Non-pigmented ciliary epithelial cell (primary cell): Measurements from ENCODE around the gene COG6.

Experiments used
- DNase-seq: peaks from one replicate; pipeline ENCODE4 v3.0.0-alpha.2; 2010; ENCODE audit warnings: low read depth

Gene COG6

DNA sequence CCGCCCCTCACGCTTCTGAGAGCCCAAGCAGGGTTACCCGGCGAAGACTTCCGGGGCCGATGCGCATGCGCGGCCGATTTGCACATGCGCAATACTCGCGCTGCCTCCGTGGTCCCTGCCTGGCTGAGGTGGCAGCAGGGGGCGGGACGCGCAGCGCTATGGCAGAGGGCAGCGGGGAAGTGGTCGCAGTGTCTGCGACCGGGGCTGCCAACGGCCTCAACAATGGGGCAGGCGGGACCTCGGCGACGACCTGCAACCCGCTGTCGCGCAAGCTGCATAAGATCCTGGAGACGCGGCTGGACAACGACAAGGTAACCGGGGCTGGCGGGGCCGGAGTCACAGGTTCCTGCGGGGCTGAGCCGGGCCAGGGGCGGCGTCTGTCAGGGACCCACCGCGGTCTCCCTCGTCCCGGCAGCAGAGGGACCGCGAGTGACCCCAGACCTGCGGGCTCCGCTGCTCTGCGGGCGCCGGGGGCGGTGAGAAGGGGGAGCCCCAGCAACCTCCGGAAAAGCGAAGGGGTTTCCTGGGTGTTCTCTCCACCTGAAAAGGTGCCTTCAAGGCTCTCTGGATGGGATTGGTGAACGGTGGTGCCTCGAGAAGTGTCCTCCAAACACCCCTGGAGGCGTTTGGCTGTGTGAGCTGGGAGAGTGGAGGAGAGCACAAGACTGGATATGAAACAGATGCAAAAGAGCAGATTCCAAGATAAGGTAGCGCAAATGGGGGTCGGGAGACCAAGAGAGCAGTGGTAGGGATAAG, at the start of gene COG6:
Gene COG6 (plus strand): TSS at position 94 of the 756 bp plus-strand sequence. CDS start 65 bp downstream, at position 159.
- DNase-seq = peak; percentile 20

DNA sequence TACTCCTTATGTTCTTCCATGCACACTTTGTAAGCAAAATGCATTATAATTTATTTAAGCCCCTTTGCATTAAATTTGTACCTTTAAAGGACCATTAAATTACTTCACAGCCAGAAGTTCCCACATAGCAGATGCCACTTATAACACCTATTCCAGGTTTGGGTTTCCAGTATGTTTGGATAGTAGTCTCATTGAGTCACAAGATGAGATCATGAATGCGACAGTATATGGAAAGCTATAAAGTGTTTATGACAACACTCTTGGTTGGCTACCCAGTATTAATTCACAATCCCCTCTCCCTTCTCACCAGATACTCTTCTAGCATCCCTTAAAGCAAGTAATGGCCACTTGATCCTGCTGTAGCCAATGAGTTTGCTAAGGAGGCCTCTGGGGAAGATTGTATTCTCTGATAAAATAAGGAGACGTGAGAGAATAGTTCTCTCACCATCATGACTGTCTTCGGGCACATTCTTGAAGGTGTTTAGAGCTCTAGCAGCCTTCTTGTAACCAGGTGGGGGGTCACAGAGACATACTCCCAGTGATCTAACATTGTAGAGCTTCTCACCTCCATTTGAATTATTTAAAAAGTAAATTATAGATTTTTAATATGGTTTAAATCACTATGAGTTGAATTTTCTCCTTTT, 49.7 kb upstream of the COG6 start:
- DNase-seq = no peak

- no peak for DNase-seq
These were observed 47.6 kb upstream of the COG6 start for GRCh38 chr13:39607876-39608275.

- no peak for DNase-seq
These were observed 43.3 kb upstream of the COG6 start for GRCh38 chr13:39612023-39612637.

DNA sequence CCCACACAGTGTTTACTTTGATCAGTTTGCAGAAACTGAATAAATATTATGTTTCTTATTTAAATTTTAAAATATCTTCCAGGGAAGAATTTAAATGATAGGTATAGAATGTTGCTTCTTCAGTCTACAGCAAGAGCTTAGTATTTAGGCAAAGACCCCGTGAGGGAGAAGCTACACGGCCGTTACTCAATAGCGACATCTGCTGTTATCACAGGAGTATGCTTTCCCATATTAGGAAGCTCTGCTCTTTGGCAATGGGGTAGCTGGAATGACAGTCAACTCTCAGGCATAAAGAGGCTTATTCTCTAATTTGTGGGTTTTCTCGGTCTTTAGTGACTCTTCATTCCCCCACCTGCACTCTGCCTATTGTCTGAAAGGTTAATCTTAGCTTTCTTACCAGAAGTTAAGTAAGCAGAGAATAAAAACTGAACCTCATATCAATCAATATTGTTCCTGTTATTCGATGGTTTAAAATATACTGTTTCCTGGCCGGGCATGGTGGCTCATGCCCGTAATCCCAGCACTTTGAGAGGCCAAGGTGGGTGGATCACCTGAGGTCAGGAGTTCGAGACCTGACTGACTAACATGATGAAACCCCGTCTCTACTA, 39.3 kb upstream of the COG6 start:
- DNase-seq = no peak

DNA sequence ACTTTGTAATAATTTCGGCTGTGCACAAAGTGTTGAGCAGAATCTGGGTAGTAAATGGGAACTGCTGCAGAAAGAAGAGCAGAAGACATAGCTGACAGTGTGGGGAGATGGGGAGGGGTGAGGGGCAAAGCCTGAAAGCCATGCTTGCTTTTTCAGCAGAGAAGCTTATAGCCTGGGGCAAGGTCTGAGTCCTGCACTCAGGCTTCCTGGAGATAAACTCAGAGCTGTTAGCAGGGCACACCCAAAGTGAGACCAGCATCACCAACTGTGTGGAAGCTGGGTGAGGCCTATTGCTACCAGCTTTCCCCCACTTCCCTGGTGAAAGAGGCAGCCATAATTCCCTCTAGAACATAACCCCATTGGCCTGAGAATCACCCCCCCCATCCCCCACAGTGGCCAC, 36.9 kb upstream of the COG6 start:
- no peak for DNase-seq

GRCh38 chr13:39623466-39623865, 32.0 kb upstream of the COG6 start:
- DNase-seq = no peak

GRCh38 chr13:39631307-39631706, 24.2 kb upstream of the COG6 start:
- DNase-seq = no peak

DNA sequence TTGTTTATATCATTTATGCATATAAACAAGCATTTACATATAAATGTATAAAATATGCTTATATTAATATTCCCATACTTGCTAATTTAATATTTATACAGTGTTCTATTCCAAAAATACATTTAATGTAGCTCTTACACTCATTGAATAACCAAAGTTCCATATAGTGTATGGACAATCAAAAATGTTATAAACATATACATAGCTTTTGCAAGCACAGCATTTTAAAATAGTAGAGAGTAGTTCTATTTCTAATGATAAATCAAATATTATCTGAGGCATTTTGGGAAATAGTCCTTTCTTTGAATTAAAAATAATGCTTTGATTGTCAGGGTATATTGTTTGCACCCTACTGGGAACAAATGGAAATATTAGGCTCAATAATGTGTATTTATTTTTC, 22.5 kb upstream of the COG6 start:
- DNase-seq = no peak

- no peak for DNase-seq
These were observed 19.9 kb upstream of the COG6 start for GRCh38 chr13:39635564-39635963.

- DNase-seq = no peak
These were observed 17.6 kb upstream of the COG6 start for GRCh38 chr13:39637890-39638289.

GRCh38 chr13:39641645-39642044, 13.8 kb upstream of the COG6 start:
- no peak for DNase-seq

GRCh38 chr13:39646122-39646521, 9.3 kb upstream of the COG6 start:
- no peak for DNase-seq

DNA sequence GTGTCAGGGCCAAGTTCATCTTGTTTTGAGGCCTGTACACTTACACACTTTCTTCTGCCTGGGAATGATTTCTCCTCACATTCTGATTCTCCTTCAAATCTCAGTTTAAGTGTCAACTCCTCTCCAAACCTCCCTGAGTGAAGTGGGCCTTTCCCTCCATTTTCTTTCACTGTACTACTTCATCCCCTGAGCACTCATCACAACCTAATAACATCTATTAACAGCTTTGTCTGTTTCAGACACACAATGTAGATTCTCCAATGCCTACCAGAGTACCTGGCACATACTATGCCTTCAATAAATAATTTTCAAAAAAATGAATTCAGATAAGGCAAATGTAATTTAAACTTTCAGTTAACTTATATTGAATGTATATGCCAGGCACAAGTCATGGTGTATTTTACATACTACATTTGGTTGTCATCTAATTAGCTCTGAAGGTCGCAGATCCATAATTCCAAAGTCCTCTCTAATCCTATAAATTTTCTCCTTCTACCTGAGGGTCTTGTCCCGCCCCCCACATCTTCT, 357 bp upstream of the COG6 start:
- no peak for DNase-seq

- DNase-seq = no peak
These were observed 839 bp downstream of the COG6 start for GRCh38 chr13:39656325-39656677.

GRCh38 chr13:39663508-39663907, 8.0 kb downstream of the COG6 start:
- no peak for DNase-seq

- DNase-seq = no peak
These were observed 8.5 kb downstream of the COG6 start for GRCh38 chr13:39663958-39664357.

DNA sequence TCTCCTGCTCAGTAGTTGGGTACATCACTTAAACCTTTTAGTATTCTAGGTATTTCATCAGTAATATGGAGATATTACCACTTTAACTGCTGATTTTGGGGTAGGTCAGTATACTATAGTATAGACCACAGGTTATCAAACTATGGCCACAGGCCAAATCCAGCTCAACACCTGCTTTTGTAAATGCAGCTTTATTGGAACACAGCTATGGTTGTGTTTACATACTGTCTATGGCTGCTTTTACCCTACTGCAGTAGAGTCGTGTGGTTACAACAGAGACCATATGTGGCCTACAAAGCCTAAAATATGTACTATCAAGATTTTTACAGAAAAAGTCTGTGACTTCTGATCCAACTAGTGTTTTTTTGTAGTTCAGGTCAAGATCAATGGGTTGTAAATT, 10.3 kb downstream of the COG6 start:
- DNase-seq = no peak

DNA sequence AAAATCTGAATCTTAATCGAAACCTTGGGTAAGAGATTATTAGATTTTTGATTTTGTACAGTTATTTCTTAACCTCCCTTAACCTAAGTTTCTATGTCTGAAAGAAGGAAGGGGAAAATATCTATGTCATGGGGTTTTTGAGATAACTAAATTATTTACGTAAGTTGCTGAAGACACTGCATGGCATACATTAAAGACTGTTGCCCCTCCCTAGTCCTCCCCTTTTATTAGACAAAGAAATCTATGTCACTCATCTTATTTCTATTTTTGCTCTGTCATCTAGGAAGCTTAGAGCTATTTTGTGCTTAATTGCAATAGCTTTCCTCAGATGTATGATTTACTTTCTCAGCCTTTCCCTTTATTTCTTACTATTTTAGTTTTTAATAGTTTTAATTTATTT, 15.0 kb downstream of the COG6 start:
- DNase-seq = no peak

DNA sequence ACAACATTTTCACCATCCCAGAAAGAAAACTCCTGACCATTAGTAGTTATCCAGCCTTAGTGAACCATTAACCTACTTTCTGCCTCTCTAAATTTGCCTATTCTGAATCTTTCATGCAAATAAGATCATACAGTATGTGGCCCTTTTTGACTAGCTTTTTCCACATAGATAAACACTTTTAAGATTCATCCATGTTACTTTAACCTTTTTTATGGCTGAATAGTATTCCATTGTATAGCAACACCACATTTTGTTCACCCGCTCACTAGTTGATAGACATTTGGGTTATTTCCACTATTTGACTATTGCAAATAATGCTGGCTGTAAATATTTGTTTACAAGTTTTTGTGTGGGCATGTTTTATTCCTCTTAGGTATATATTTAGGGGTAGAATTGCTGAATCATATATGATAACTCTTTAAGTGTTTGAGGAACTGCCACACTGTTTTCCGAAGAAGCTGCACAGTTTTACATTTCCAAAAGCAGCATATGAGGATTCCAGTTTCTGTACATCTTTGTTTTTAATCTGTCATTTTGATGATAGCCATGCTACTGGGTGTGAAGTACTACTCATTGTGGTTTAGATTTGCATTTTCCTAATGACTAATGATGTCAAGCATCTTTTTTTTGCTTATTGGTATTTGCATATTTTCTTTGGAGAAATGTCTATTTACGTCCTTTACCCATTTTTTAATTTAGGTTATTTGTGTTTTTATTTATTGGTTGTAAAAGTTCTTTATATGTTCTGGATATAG, 17.1 kb downstream of the COG6 start:
- no peak for DNase-seq

DNA sequence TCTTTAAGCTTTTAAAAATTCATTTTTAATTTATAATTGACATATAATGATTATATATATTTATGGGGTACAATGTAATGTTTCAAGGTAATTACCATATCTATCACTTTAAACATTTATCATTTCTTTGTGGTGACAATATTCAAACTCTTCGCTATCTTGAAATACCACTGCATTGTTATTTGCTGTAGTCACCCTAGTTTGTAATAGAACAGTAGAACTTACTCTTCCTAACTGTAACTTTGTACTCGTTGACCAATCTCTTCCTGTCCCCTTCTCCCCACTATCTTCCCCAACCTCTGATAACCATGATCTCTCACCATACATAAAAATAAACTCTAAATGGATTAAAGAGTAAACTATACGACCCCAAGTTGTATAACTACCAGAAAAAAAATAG, 20.4 kb downstream of the COG6 start:
- no peak for DNase-seq

DNA sequence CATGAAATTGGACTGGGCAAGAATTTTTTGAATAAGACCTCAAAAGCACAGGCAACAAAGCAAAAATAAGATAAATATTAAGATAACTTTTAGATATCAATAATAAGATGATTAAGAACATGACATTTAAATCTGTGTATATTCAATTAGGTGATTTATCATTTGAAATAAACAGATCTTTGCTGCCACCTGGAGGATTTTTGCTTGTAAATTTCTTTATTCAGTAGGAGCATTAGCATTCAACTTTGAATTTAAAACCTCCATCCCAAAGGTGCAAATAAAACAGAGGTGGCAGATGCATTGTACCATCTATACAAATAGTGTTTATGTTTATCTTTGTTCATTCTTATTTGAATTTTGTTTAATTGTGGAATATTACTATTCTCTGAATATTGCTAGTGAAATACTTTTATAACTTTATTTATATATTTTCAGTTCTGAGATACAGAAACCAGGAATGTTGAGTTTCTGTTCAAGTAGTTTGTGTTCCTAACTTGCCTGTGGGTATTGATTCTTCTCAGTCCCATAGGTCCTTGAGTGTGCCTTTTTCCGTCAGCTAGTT, 20.9 kb downstream of the COG6 start:
- DNase-seq = no peak
